C4-2B (cell line): ENCODE data around the gene FBLL1.

Experiments used
- ZFX ChIP-seq: fragments of 450-650 bp; IDR thresholded peaks from 2 replicates; pipeline ENCODE4 v1.6.1; 2017
- TF ChIP-seq, protein P1 (sequence below): fragments of 450-650 bp; conservative IDR thresholded peaks from 2 replicates; pipeline ENCODE4 v1.5.1; 2017; ENCODE audit warnings: mild to moderate bottlenecking

DNA sequence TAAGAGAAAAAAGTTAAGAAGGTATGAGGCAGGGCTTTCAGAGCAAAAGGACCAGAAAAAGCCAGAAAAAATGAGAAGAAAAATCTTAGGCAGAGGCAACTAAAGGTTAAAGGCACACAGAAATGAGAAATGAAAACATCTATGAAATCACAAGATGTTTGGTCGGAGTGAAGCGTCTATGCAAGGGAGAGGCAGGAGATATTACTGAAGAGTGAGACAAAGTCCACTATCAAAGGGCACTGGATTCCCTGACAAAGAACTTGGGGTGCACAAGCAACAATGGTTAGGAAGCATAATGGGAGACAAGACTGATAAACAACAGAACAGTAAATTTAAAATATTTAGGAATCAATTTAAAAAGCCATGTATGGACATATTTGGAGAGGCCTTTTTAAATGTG lies 33.2 kb downstream of the FBLL1 start:
- TF ChIP-seq, protein P1, sequence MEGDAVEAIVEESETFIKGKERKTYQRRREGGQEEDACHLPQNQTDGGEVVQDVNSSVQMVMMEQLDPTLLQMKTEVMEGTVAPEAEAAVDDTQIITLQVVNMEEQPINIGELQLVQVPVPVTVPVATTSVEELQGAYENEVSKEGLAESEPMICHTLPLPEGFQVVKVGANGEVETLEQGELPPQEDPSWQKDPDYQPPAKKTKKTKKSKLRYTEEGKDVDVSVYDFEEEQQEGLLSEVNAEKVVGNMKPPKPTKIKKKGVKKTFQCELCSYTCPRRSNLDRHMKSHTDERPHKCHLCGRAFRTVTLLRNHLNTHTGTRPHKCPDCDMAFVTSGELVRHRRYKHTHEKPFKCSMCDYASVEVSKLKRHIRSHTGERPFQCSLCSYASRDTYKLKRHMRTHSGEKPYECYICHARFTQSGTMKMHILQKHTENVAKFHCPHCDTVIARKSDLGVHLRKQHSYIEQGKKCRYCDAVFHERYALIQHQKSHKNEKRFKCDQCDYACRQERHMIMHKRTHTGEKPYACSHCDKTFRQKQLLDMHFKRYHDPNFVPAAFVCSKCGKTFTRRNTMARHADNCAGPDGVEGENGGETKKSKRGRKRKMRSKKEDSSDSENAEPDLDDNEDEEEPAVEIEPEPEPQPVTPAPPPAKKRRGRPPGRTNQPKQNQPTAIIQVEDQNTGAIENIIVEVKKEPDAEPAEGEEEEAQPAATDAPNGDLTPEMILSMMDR: no peak
- TF ChIP-seq ZFX: no peak
